IMR-90 (cell line): ENCODE results near the gene OSBPL3. TPM values are rescaled to one million over a fixed set of nuclear protein-coding genes. Genes with fewer than 3 reads are reported as not detected.

Experiments used
- ATAC-seq: fragments of 200-7000 bp; cut with Tn5 transposase; 2 replicates; pipeline ENCODE4 v1.9.1; 2020; ENCODE audit warnings: low read depth, mild to moderate bottlenecking, moderate library complexity
- BruUV-seq: library from RNA; stranded (reverse); fragments of 400-500 nt; replicated peaks from 2 replicates; lab custom pipeline; 2021; lab: Mats Ljungman, UMichigan
- CTCF ChIA-PET: fragments of 300-600 bp; formaldehyde crosslinking; extraction: SDS; loops from one replicate; lab custom pipeline; 2021; ENCODE audit warnings: antibody characterized with exemption; lab: Yijun Ruan, JAX
- POLR2A ChIA-PET: fragments of 300-600 bp; sonication (Branson Sonifier 250); formaldehyde crosslinking; loops from one replicate; lab custom pipeline; 2022; ENCODE audit warnings: antibody characterized with exemption; ENCODE audit not compliant: unreplicated experiment; lab: Charles Lee
- DNase-seq: peaks from one replicate; pipeline ENCODE4 v3.0.0; 2013
- H2AFZ ChIP-seq: replicated peaks from 2 replicates; pipeline ENCODE3; 2013; ENCODE audit warnings: low read length, mild to moderate bottlenecking; ENCODE audit not compliant: poor library complexity
- H2AK5ac ChIP-seq: 2 replicates; pipeline ENCODE4 v1.6.1; 2013; ENCODE audit warnings: low read depth, low read length, inconsistent platforms
- H2AK9ac ChIP-seq: replicated peaks from 2 replicates; pipeline ENCODE3; 2013; ENCODE audit warnings: mild to moderate bottlenecking, low read depth, low read length, moderate library complexity; ENCODE audit not compliant: poor library complexity
- H2BK120ac ChIP-seq: 2 replicates; pipeline ENCODE4 v1.6.1; 2013; ENCODE audit warnings: low read depth, low read length, inconsistent platforms
- H2BK15ac ChIP-seq: 3 replicates; pipeline ENCODE4 v1.6.1; 2013; ENCODE audit warnings: low read depth, low read length, inconsistent platforms
- H2BK20ac ChIP-seq: 2 replicates; pipeline ENCODE4 v1.6.1; 2013; ENCODE audit warnings: low read depth, mild to moderate bottlenecking, inconsistent platforms, low read length, moderate library complexity
- H2BK5ac ChIP-seq: 2 replicates; pipeline ENCODE4 v1.6.1; 2013; ENCODE audit warnings: mild to moderate bottlenecking, low read depth, low read length, inconsistent platforms; ENCODE audit not compliant: poor library complexity, severe bottlenecking
- H3K14ac ChIP-seq: replicated peaks from 2 replicates; pipeline ENCODE4 v1.6.1; 2013; ENCODE audit warnings: low read depth, low read length, inconsistent platforms
- H3K18ac ChIP-seq: 2 replicates; pipeline ENCODE4 v1.6.1; 2013; ENCODE audit warnings: low read depth, low read length, control low read depth
- H3K23ac ChIP-seq: 2 replicates; pipeline ENCODE4 v1.6.1; 2013; ENCODE audit warnings: low read depth, low read length, inconsistent platforms
- H3K27ac ChIP-seq: 2 replicates; pipeline ENCODE4 v1.5.1; 2013; ENCODE audit warnings: mild to moderate bottlenecking, control low read depth, low read length; ENCODE audit not compliant: insufficient read depth
- H3K27me3 ChIP-seq: 2 replicates; pipeline ENCODE4 v1.6.1; 2013; ENCODE audit warnings: low read length; ENCODE audit not compliant: control insufficient read depth, insufficient read depth
- H3K36me3 ChIP-seq: 2 replicates; pipeline ENCODE4 v1.6.1; 2013; ENCODE audit warnings: low read length, mixed read lengths; ENCODE audit not compliant: control insufficient read depth, insufficient read depth
- H3K4ac ChIP-seq: 2 replicates; pipeline ENCODE4 v1.6.1; 2013; ENCODE audit warnings: low read depth, low read length, inconsistent platforms
- H3K4me1 ChIP-seq: 2 replicates; pipeline ENCODE4 v1.6.1; 2013; ENCODE audit warnings: low read length, mixed read lengths; ENCODE audit not compliant: control insufficient read depth, insufficient read depth
- H3K4me2 ChIP-seq: 2 replicates; pipeline ENCODE4 v1.6.1; 2013; ENCODE audit warnings: low read depth, mild to moderate bottlenecking, control low read depth, low read length, moderate library complexity
- H3K4me3 ChIP-seq: 2 replicates; pipeline ENCODE4 v1.5.1; 2013; ENCODE audit warnings: low read depth, mild to moderate bottlenecking, control low read depth, low read length, moderate library complexity; ENCODE audit not compliant: insufficient read depth
- H3K56ac ChIP-seq: 2 replicates; pipeline ENCODE4 v1.6.1; 2013; ENCODE audit warnings: low read length, inconsistent platforms; ENCODE audit not compliant: insufficient read depth; ENCODE audit errors: extremely low read depth
- H3K79me1 ChIP-seq, 2 experiments: 2 replicates each; pipeline ENCODE4 v1.6.1; 2013; ENCODE audit warnings: low read length in 2 of 2, inconsistent platforms in 1 of 2, low read depth in 1 of 2
- H3K9ac ChIP-seq: 2 replicates; pipeline ENCODE4 v1.6.1; 2013; ENCODE audit warnings: low read depth, low read length, control low read depth
- H3K9me1 ChIP-seq: 2 replicates; pipeline ENCODE4 v1.6.1; 2013; ENCODE audit warnings: low read length, inconsistent platforms; ENCODE audit not compliant: insufficient read depth
- H3K9me3 ChIP-seq: 2 replicates; pipeline ENCODE4 v1.6.1; 2013; ENCODE audit warnings: low read length; ENCODE audit not compliant: control insufficient read depth, insufficient read depth
- H4K20me1 ChIP-seq: 2 replicates; pipeline ENCODE4 v1.6.1; 2013; ENCODE audit warnings: low read length, inconsistent platforms; ENCODE audit not compliant: insufficient read depth
- H4K5ac ChIP-seq: 2 replicates; pipeline ENCODE4 v1.6.1; 2013; ENCODE audit warnings: mild to moderate bottlenecking, low read depth, low read length, control low read depth
- H4K8ac ChIP-seq, 2 experiments: 2 replicates each; pipeline ENCODE4 v1.6.1; 2013; ENCODE audit warnings: low read depth in 2 of 2, low read length in 2 of 2, control low read depth in 1 of 2, inconsistent platforms in 1 of 2
- H4K91ac ChIP-seq: 2 replicates; pipeline ENCODE4 v1.6.1; 2013; ENCODE audit warnings: low read depth, low read length, inconsistent platforms; ENCODE audit not compliant: insufficient read depth
- BHLHE40 ChIP-seq: fragments of 150-350 bp; IDR thresholded peaks from 2 replicates; pipeline ENCODE4 v1.6.1; 2016; ENCODE audit warnings: mild to moderate bottlenecking, low read depth, low read length
- CEBPB ChIP-seq: IDR thresholded peaks from 2 replicates; pipeline ENCODE4 v1.6.1; 2012; ENCODE audit warnings: low read depth, low read length, improper control_type of control experiment
- CHD1 ChIP-seq: IDR thresholded peaks from 2 replicates; pipeline ENCODE4 v1.6.1; 2012; ENCODE audit warnings: low read depth, low read length, improper control_type of control experiment
- CTCF ChIP-seq: conservative IDR thresholded peaks from 2 replicates; pipeline ENCODE4 v1.5.1; 2012; ENCODE audit warnings: mild to moderate bottlenecking, low read depth, low read length, improper control_type of control experiment
- MAFK ChIP-seq: IDR thresholded peaks from 2 replicates; pipeline ENCODE4 v1.6.1; 2012; ENCODE audit warnings: low read depth, low read length, improper control_type of control experiment
- MAZ ChIP-seq: IDR thresholded peaks from 2 replicates; pipeline ENCODE4 v1.6.1; 2012; ENCODE audit warnings: low read depth, mild to moderate bottlenecking, low read length, improper control_type of control experiment, moderate library complexity, borderline replicate concordance
- NFE2L2 ChIP-seq: fragments of 150-350 bp; IDR thresholded peaks from 2 replicates; pipeline ENCODE4 v1.6.1; 2016; ENCODE audit warnings: low read depth, mild to moderate bottlenecking, low read length
- POLR2A ChIP-seq: IDR thresholded peaks from 2 replicates; pipeline ENCODE4 v1.6.1; 2012; ENCODE audit warnings: mild to moderate bottlenecking, low read depth, low read length
- RAD21 ChIP-seq: IDR thresholded peaks from 2 replicates; pipeline ENCODE4 v1.6.1; 2012; ENCODE audit warnings: low read length, improper control_type of control experiment
- RCOR1 ChIP-seq: IDR thresholded peaks from 2 replicates; pipeline ENCODE4 v1.6.1; 2012; ENCODE audit warnings: mild to moderate bottlenecking, low read length, improper control_type of control experiment; ENCODE audit not compliant: insufficient replicate concordance
- RFX5 ChIP-seq: IDR thresholded peaks from 2 replicates; pipeline ENCODE4 v1.8.0; 2012; ENCODE audit warnings: low read depth, mild to moderate bottlenecking, low read length, moderate library complexity
- SMC3 ChIP-seq: fragments of 150-350 bp; IDR thresholded peaks from 2 replicates; pipeline ENCODE4 v1.6.1; 2016; ENCODE audit warnings: low read depth, mild to moderate bottlenecking, antibody characterized with exemption, low read length, moderate library complexity
- USF2 ChIP-seq: fragments of 150-350 bp; IDR thresholded peaks from 2 replicates; pipeline ENCODE4 v1.6.1; 2017; ENCODE audit warnings: mild to moderate bottlenecking, antibody characterized with exemption, low read length, low read depth
- WGBS, 2 experiments: methylation state at CpG; one replicate each; pipeline versions ENCODE4 v1.1.5 to v1.1.7; 2013; ENCODE audit warnings: missing lambda C conversion rate in 2 of 2; ENCODE audit not compliant: insufficient read length in 1 of 2; ENCODE audit errors: extremely low coverage in 2 of 2; 5-methylcytosine and 5-hydroxymethylcytosine counted together
- dilution Hi-C: fragments of 300-500 bp; cut with HindIII; formaldehyde crosslinking; loops from one replicate; pipeline ENCODE4 v1.14.3; 2018; ENCODE audit warnings: low sequenced_read_pairs; ENCODE audit not compliant: unreplicated experiment
- in situ Hi-C: fragments of 300-500 bp; cut with MboI; formaldehyde crosslinking; loops from 3 replicates; pipeline ENCODE4 v1.14.3; 2019; ENCODE audit warnings: low sequenced_read_pairs, inconsistent platforms, mixed read lengths
- intact Hi-C: fragments of 100-400 bp; cut with micrococcal nuclease; formaldehyde crosslinking; loops from 2 replicates; pipeline ENCODE4 v1.10.0; 2022
- polyA plus RNA-seq, 3 experiments: library from polyadenylated mRNA; depleted of rRNA; stranded (reverse); fragments of >200 nt; gene quantifications; 2 replicates each; pipeline ENCODE4 v1.2.3, GENCODE V29; 2012; ENCODE audit warnings: low replicate concordance in 1 of 3
- total RNA-seq: library from RNA; depleted of rRNA; stranded (reverse); fragments of >200 nt; gene quantifications from 2 replicates; pipeline ENCODE4 v1.2.3, GENCODE V29; 2012

OSBPL3 gene
- total and polyA plus RNA-seq, 2 of the 4 experiments (the other 2 are of a cell fraction): 18.0 to 29.9 TPM

DNA sequence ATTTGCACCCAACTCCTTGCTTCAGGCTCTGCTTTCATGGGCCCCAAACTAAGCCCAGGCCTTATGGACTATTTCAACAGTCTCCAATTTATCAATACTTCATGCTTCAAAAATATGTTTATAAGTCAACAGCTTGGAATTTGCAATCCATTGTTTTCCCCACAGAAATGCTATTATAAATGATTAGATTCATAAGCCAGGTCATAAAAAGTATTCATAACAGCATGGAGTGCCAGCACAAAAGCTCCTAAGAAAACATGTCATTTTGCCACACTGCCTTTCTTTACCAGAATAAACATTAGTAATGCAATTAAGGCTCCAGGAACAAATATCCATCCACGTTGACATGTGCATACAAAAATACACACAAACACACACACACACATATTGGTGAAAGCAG, 30.1 kb downstream of the OSBPL3 start:
- no peak overlapping the region for H3K23ac ChIP-seq
- POLR2A ChIA-PET: no interaction called here

More for the DNA sequence above, 30.1 kb downstream of the OSBPL3 start:
- Histone ChIP-seq H4K91ac (no peak overlapping the region), H4K20me1 (peaks cover 3% of the 10 kb centered on the region; the same call in 1 of the 2 replicates), H2BK20ac (no peak overlapping the region), H3K18ac (no peak overlapping the region), H3K14ac (no peak overlapping the region), H3K4me3 (no peak overlapping the region), H2AK5ac (no peak overlapping the region), H2BK15ac (no peak overlapping the region), H3K79me1 (peaks cover 29 to 83% of the 10 kb centered on the region in 2 experiments), H3K36me3 (no peaks in the 10 kb centered on the region), H4K8ac (no peak overlapping the region), H3K9me1 (0 out of 2 replicates have a peak, but pooled peaks cover 5% of the 10 kb centered on the region), H4K5ac (no peak overlapping the region), H3K9me3 (no peaks in the 10 kb centered on the region), H2AFZ (no peak overlapping the region), H2BK5ac (no peak overlapping the region), H3K4ac (no peak overlapping the region), H3K27me3 (no peaks in the 10 kb centered on the region), H2AK9ac (no peak overlapping the region), H3K27ac (no peak overlapping the region), H3K56ac (no peak overlapping the region), H3K4me2 (no peak overlapping the region), H3K9ac (no peak overlapping the region), H3K4me1 (peaks cover 1% of the 10 kb centered on the region; the same call in 1 of the 2 replicates), H2BK120ac (no peak overlapping the region)
- CTCF ChIA-PET: no interaction called here
- BruUV-seq: no TSS peak
- no CpG with 5 or more reads among the region's 1 CpG for WGBS, 2 experiments
- intact Hi-C loops: no loop called here
- in situ Hi-C loops: no loop called here
- TF ChIP-seq CEBPB (no peak), USF2 (no peak), POLR2A (no peak), RCOR1 (no peak), MAZ (no peak), NFE2L2 (no peak), MAFK (no peak), RAD21 (no peak), CHD1 (no peak), RFX5 (no peak), CTCF (no peak), BHLHE40 (no peak), SMC3 (no peak)
- dilution Hi-C loops: no loop called here
- ATAC-seq (no peak), DNase-seq (no peak)
